Aorta (tissue), 5 donors: ENCODE results near the gene SLC43A1. TPM values are rescaled to one million over a fixed set of nuclear protein-coding genes. Genes with fewer than 3 reads are reported as not detected.

Experiments
- ATAC-seq: fragments of 200-7000 bp; cut with Tn5 transposase; one replicate; pipeline ENCODE4 v1.9.1; 2022; ENCODE audit warnings: moderate library complexity; ENCODE audit not compliant: low FRiP score
- DNase-seq, 2 donors: peaks; one replicate each; pipeline ENCODE4 v3.0.0-alpha.2; 2020
- H3K27ac ChIP-seq, 2 donors: one replicate each; pipeline ENCODE4 v1.5.1; 2013; ENCODE audit warnings: low read length in 2 of 2, mild to moderate bottlenecking in 2 of 2, moderate library complexity in 2 of 2, control low read depth in 1 of 2, inconsistent platforms in 1 of 2, low read depth in 1 of 2
- H3K27me3 ChIP-seq, 2 donors: one replicate each; pipeline ENCODE4 v1.6.1; 2013; ENCODE audit warnings: control low read depth in 1 of 2, low read length in 1 of 2, mild to moderate bottlenecking in 1 of 2, moderate library complexity in 1 of 2; ENCODE audit not compliant: insufficient read depth in 2 of 2, control insufficient read depth in 1 of 2
- H3K36me3 ChIP-seq, 2 donors: one replicate each; pipeline ENCODE4 v1.6.1; 2013; ENCODE audit warnings: control low read depth in 1 of 2, low read length in 1 of 2, mild to moderate bottlenecking in 1 of 2; ENCODE audit not compliant: insufficient read depth in 2 of 2, control insufficient read depth in 1 of 2
- H3K4me1 ChIP-seq, 2 donors: one replicate each; pipeline ENCODE4 v1.6.1; 2013; ENCODE audit warnings: low read length in 2 of 2, control low read depth in 1 of 2, mild to moderate bottlenecking in 1 of 2, moderate library complexity in 1 of 2; ENCODE audit not compliant: insufficient read depth in 2 of 2, control insufficient read depth in 1 of 2
- H3K4me3 ChIP-seq, 2 donors: one replicate each; pipeline ENCODE4 v1.5.1; 2013; ENCODE audit warnings: low read length in 2 of 2, control low read depth in 1 of 2, mild to moderate bottlenecking in 1 of 2
- H3K9me3 ChIP-seq: one replicate; pipeline ENCODE4 v1.6.1; 2013; ENCODE audit warnings: mild to moderate bottlenecking, low read length; ENCODE audit not compliant: control insufficient read depth
- WGBS, 2 donors: extraction: QIAGEN DNeasy Blood & Tissue Kit; methylation state at CpG; one replicate each; pipeline ENCODE4 v1.1.7; 2013; 5-methylcytosine and 5-hydroxymethylcytosine counted together
- intact Hi-C, 2 donors: fragments of 100-400 bp; cut with DNase I; formaldehyde crosslinking; loops; one replicate each; pipeline versions ENCODE4 v1.14.2 to v1.15.0; 2022
- polyA plus RNA-seq, 2 donors: library from polyadenylated mRNA; stranded (reverse); fragments of 200-250 nt; gene quantifications; one replicate each; pipeline ENCODE4 v1.2.3, GENCODE V29; 2013
- total RNA-seq, 2 donors: library from RNA; stranded (reverse); fragmentation: NEBNext Ultra II Directional; extraction: Animal tissue kit (Norgen Biotek cat#: 25700); gene quantifications; one replicate each; pipeline ENCODE4 v1.2.1, GENCODE V29; 2021
- donor health status: healthy with polysubstance abuse.
- donor health status: Bipolar disorder and iron deficiency.
- donor health status: DM: no; HTN: no; CAD: no.
- donor health status: DM: no; HTN: no; CAD: no.
- donor health status: DM: yes; HTN: yes; CAD: no.

Gene SLC43A1
- total and polyA plus RNA-seq, 4 donors = 7.6 to 19.6 (median 12.2) TPM

DNA sequence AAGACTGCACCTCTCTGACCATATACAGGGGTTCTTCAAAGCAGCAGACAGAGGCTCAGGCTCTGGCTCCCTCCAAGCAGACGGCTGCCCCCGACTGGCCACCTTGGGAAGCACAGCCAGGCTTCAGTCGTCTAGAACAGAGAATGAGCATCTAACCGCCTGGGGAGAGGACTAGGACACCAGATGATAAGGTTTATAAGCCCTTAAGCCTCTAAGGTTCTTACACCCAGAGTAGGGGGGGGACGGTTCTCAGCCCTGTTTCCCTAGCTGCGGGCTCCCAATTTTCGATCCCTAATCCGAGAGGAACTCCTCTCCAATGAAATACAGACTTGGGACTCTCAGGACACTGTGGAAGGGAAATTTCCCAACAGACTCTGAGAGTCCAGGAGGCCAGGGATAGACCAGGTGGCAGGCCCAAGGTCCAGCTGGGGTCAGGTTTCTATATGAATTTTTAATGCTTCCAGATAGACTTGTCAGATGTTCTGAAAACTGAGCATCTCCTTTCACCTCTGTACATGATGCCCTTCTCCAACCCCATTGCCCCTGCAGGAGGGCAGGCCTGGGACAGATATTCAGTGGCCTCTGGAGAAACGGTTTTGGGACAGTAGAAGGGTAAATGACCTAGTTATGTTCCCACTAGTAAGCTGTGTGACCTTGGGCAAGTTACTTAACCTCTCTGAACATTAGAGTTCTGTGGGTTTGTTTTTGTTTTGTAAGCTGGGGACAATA lies 34.9 kb downstream of the SLC43A1 start:
- Histone ChIP-seq H3K27me3 (no peaks in the 10 kb centered on the region), H3K4me3 (no peak overlapping the region), H3K36me3 (no peaks in the 10 kb centered on the region), H3K27ac (no peak overlapping the region), H3K4me1 (no peaks in the 10 kb centered on the region), H3K9me3 (no peaks in the 10 kb centered on the region)
- DNase-seq (peak; percentile 78 to 91), ATAC-seq (peak; percentile 68)
- intact Hi-C loops = loop anchor here in 1 of 2 donors (2.0 to 5.0 kb wide), 2 partner anchors 22 to 133 kb away; no protein-coding TSS in a partner anchor
- WGBS, 2 donors = 40 to 43% methylated on average over 9 of the region's 9 CpGs

DNA sequence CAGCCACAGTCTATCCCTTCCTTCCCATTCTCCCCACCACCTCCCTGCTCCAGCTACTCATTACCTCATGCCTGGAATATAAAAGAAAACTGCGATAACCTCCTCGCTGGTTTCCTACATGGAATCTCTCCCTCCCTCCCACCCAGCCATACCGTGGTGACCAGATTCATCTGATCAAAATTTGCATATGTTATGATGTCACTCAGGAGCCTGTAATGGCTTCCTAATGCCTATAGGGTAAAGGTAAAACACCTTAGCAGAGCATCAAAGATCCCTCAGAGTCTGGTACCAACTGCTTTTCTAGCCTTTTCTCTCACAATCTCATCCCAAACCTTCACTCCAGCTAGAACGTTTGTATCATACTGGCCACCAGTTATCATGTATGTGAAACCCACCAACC lies 35.6 kb downstream of the SLC43A1 start:
- 23 to 32% methylated on average over 4 of the region's 4 CpGs for WGBS, 2 donors
- intact Hi-C loops = loop anchor here in 1 of 2 donors (2.0 to 5.0 kb wide), 2 partner anchors 21 to 133 kb away; no protein-coding TSS in a partner anchor
- DNase-seq (no peak), ATAC-seq (no peak)
- Histone ChIP-seq H3K4me1 (no peaks in the 10 kb centered on the region), H3K27me3 (no peaks in the 10 kb centered on the region), H3K9me3 (no peaks in the 10 kb centered on the region), H3K27ac (no peak overlapping the region), H3K4me3 (no peak overlapping the region), H3K36me3 (no peaks in the 10 kb centered on the region)

DNA sequence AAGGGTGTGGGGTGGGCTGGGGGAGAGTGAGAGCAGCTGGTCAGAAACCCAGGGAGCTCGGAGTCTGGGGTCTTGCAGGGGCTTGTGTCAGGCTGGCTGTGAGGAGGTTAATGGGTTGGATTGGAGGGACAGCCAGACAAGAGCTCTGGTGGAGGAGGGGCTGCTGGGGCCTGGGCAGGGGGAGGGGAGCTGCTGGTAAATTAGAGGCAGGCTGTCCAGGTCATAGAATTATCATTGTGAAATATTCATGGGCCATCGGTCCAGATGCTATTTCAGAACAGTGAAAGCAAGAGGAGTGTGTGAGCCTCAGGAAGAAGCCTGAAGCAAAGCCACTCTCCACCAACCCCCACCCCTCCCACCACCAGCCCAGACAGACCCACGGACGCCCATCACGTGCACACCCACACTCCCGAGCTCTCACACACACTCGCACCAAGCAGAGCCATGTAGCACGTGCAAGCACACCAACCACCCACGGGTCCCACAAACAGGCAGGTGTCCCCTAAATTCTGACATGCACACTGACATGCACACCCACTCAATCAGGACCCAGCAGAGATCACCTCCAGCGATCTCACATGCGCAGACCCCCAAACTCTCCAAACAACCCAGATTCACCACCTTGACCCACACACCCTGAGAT lies 36.4 kb downstream of the SLC43A1 start:
- no peaks in the 10 kb centered on the region for H3K9me3 ChIP-seq
- ATAC-seq = no peak
- H3K27me3 ChIP-seq = no peaks in the 10 kb centered on the region
- H3K4me1 ChIP-seq = no peaks in the 10 kb centered on the region
- intact Hi-C loops = no loop called here
- DNase-seq = no peak
- 30 to 31% methylated on average over 11 of the region's 11 CpGs for WGBS, 2 donors
- no peaks in the 10 kb centered on the region for H3K36me3 ChIP-seq
- H3K27ac ChIP-seq = no peak overlapping the region
- no peak overlapping the region for H3K4me3 ChIP-seq

DNA sequence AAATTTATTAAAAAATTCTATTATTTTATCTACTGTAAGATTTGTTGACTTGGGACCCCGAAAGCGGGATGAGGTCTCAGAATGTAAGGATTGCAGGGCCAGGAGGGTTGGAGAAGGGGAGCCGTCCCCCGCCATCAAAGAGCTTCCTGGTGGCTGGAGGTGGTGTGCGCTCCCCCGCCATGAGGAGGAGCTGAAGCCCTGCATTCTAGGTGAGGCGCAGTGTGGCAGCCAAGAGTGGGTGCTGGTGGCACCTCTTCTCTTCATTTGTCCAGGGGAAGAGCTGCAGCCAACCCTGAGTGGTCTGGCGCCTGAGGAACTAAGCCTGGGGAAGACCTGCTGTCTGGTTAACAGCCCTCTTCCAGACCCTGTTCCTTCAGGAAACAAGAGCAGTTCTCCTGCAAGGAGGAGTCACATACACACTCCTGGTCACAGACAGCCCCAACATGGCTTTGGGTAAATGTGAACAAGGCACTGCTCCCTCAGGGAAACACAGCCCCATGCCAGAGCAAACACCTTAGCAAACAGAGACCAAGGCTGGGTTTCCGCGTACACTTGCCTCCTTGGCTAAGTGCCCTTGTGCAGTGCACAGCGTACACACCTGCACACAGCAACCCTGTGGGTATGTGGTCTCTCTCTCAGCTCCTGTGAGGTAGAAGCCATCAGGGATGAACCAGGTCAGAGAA lies 37.9 kb downstream of the SLC43A1 start:
- Histone ChIP-seq H3K27me3 (no peaks in the 10 kb centered on the region), H3K27ac (no peak overlapping the region), H3K4me1 (no peaks in the 10 kb centered on the region), H3K36me3 (no peaks in the 10 kb centered on the region), H3K4me3 (no peak overlapping the region), H3K9me3 (no peaks in the 10 kb centered on the region)
- DNase-seq (no peak), ATAC-seq (no peak)
- intact Hi-C loops = no loop called here
- WGBS, 2 donors = 63 to 66% methylated on average over 11 of the region's 11 CpGs

DNA sequence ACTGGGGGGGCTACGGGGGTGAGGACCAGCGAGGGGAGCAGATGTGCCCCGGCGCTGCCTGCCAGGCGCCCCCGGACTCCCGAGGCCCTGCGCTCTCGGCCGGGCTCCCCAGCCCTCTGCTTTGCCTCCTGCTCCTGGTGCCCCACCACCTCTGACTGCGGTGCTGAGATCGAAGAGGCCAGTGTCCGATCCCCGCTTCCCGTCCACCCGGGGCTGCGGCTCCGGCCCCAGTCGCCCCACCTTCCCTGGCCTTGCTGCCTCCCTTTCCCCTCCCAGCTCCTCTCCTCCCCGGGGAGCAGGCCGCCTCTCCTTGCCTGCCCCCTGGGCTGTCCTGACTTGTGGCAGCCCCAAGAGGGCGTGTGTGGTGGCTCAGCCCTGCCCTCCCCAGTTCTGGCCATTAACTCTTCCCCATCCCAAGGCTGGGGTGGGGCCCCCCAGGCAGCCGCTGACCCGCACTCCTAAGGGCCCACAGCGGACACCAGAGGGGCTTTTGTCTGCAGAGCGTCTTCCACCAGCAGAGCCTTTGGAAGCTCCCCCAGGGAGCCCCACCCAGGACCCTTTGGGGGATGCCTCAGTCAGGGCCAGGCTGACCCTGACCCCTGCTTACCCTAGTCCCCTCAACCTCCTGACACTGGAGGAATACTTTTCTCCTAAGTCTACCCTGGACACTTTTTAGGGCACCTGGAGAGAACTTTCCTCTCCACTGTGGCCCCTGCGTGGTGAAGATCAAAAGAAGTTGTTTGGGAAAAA lies 38.6 kb downstream of the SLC43A1 start:
- WGBS, 2 donors = 7 to 8% methylated on average over 21 to 27 of the region's 27 CpGs
- DNase-seq (no peak), ATAC-seq (peak; percentile 57)
- intact Hi-C loops = no loop called here
- no peaks in the 10 kb centered on the region for H3K4me1 ChIP-seq
- H3K36me3 ChIP-seq = no peaks in the 10 kb centered on the region
- H3K4me3 ChIP-seq = no peak overlapping the region
- H3K27me3 ChIP-seq = no peaks in the 10 kb centered on the region
- H3K9me3 ChIP-seq = no peaks in the 10 kb centered on the region
- H3K27ac ChIP-seq = no peak overlapping the region

DNA sequence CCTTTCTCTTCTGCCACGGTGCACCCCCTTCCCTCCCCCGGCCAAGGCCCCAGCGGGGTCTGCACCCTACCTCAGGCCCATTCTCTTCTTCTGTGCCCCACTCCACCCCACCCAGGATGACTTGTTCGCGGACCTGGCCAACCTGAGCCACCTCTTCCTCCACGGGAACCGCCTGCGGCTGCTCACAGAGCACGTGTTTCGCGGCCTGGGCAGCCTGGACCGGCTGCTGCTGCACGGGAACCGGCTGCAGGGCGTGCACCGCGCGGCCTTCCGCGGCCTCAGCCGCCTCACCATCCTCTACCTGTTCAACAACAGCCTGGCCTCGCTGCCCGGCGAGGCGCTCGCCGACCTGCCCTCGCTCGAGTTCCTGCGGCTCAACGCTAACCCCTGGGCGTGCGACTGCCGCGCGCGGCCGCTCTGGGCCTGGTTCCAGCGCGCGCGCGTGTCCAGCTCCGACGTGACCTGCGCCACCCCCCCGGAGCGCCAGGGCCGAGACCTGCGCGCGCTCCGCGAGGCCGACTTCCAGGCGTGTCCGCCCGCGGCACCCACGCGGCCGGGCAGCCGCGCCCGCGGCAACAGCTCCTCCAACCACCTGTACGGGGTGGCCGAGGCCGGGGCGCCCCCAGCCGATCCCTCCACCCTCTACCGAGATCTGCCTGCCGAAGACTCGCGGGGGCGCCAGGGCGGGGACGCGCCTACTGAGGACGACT lies 39.3 kb downstream of the SLC43A1 start:
- Histone ChIP-seq H3K9me3 (no peaks in the 10 kb centered on the region), H3K36me3 (no peaks in the 10 kb centered on the region), H3K27ac (no peak overlapping the region), H3K27me3 (no peaks in the 10 kb centered on the region), H3K4me3 (peak overlapping the region in 1 of 2 donors; percentile 0), H3K4me1 (no peaks in the 10 kb centered on the region)
- ATAC-seq = peak; percentile 72
- WGBS, 2 donors = 1 to 2% methylated on average over 64 to 80 of the region's 80 CpGs
- peak in 1 of 2 donors; percentile 69 for DNase-seq
- intact Hi-C loops = no loop called here

DNA sequence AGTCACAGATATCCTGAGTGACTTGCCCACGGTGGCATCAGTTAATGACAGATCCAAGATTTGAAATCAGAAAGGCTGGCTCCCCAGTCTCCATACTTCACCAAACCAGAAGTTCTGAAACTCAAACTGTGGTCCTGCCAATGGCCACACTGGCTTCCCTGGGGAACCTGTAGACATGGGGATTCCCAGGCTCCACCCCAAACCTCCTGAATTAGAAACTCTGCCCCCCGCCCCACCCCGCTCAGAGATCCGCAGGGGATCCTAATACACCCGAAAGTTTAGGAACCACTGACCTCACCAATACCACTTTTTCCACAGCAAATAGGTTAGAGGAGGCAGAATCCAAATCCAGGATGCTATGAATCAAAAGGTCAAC lies 39.8 kb downstream of the SLC43A1 start:
- no peak for ATAC-seq
- Histone ChIP-seq H3K36me3 (no peaks in the 10 kb centered on the region), H3K27me3 (no peaks in the 10 kb centered on the region), H3K4me3 (no peak overlapping the region), H3K27ac (no peak overlapping the region), H3K9me3 (no peaks in the 10 kb centered on the region), H3K4me1 (no peaks in the 10 kb centered on the region)
- no peak for DNase-seq
- 39 to 53% methylated on average over 5 of the region's 5 CpGs for WGBS, 2 donors
- intact Hi-C loops = no loop called here

DNA sequence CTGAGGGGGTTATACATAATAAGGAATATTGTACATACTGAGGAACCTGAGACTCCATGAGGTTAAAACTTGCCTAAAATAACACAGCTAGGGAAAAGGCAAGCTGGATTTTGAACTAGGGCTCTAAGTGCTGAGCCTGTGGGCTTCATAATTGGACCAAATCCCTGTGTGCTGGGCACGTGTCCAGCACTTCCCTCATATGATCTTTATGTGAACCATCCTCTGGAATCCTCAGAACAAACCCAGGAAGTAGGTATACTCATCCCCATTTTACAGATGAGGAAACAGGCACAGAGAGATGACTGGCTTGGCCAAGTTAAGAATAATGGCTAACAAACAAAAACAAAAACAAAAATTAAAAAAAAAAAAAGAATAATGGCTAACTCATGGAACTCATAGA lies 40.3 kb downstream of the SLC43A1 start:
- no peaks in the 10 kb centered on the region for H3K27me3 ChIP-seq
- no peaks in the 10 kb centered on the region for H3K4me1 ChIP-seq
- no peak overlapping the region for H3K4me3 ChIP-seq
- H3K9me3 ChIP-seq = no peaks in the 10 kb centered on the region
- WGBS, 2 donors = 31 to 54% methylated on average over 1 of the region's 1 CpG
- no peak overlapping the region for H3K27ac ChIP-seq
- DNase-seq = no peak
- no peaks in the 10 kb centered on the region for H3K36me3 ChIP-seq
- ATAC-seq = no peak
- intact Hi-C loops = no loop called here
